Measurements from ENCODE around the gene LSAMP.

DNA sequence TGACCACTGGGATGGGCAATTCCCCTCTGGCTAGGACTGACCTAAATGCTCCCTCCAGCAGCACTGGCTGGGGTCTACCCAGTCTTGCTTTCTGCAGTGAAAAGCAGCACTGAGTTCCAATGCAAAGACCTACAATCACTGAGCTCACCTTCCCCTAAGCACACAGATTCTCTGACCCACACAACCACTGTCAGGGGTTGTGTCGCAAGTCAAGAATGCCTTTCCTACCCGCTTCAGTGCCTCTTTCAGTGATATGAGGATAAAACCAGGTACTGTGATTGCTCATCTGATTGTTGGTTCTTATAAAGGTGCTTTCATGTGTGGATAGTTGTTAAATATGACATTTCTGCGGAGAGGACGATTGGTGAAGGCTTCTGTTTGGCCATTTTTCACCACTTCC lies 476.4 kb downstream of the LSAMP start:
- TF ChIP-seq ZBTB48 (tag by site-specific recombination; IDR thresholded peaks at IDR 0.05) (no peak), ZNF677 (tag by site-specific recombination; IDR thresholded peaks at IDR 0.05) (no peak), SP3 (tag by site-specific recombination; IDR thresholded peaks at IDR 0.05) (no peak), ZNF292 (tag by site-specific recombination; IDR thresholded peaks at IDR 0.05; ENCODE audit: borderline replicate concordance, low read depth) (no peak), ZNF776 (tag by site-specific recombination; IDR thresholded peaks at IDR 0.05; ENCODE audit: borderline replicate concordance) (no peak), ZNF398 (tag by site-specific recombination; IDR thresholded peaks at IDR 0.05) (no peak), ZNF571 (tag by site-specific recombination; IDR thresholded peaks at IDR 0.05) (no peak), ZNF274 (IDR thresholded peaks at IDR 0.05; ENCODE audit: low read length) (no peak), ZNF274 (tag by site-specific recombination; IDR thresholded peaks at IDR 0.05; ENCODE audit: borderline replicate concordance) (no peak), ZNF138 (tag by site-specific recombination; IDR thresholded peaks at IDR 0.05; ENCODE audit: borderline replicate concordance) (no peak), HOXA7 (CRISPR knock-in tag; IDR thresholded peaks at IDR 0.05; ENCODE audit: borderline replicate concordance) (no peak), ZNF114 (tag by site-specific recombination; IDR thresholded peaks at IDR 0.05) (no peak)
- TF ChIP-seq, protein P1, sequence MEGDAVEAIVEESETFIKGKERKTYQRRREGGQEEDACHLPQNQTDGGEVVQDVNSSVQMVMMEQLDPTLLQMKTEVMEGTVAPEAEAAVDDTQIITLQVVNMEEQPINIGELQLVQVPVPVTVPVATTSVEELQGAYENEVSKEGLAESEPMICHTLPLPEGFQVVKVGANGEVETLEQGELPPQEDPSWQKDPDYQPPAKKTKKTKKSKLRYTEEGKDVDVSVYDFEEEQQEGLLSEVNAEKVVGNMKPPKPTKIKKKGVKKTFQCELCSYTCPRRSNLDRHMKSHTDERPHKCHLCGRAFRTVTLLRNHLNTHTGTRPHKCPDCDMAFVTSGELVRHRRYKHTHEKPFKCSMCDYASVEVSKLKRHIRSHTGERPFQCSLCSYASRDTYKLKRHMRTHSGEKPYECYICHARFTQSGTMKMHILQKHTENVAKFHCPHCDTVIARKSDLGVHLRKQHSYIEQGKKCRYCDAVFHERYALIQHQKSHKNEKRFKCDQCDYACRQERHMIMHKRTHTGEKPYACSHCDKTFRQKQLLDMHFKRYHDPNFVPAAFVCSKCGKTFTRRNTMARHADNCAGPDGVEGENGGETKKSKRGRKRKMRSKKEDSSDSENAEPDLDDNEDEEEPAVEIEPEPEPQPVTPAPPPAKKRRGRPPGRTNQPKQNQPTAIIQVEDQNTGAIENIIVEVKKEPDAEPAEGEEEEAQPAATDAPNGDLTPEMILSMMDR (tag by site-specific recombination; IDR thresholded peaks at IDR 0.05), result no peak
